NCI-H1930 (cell line): ENCODE data around the gene DLEU7.

ENCODE experiments used
- DNase-seq, 2 experiments: peaks; one replicate each; lab custom pipeline; 2025; lab: John Stamatoyannopoulos, UW

DLEU7 gene

DNA sequence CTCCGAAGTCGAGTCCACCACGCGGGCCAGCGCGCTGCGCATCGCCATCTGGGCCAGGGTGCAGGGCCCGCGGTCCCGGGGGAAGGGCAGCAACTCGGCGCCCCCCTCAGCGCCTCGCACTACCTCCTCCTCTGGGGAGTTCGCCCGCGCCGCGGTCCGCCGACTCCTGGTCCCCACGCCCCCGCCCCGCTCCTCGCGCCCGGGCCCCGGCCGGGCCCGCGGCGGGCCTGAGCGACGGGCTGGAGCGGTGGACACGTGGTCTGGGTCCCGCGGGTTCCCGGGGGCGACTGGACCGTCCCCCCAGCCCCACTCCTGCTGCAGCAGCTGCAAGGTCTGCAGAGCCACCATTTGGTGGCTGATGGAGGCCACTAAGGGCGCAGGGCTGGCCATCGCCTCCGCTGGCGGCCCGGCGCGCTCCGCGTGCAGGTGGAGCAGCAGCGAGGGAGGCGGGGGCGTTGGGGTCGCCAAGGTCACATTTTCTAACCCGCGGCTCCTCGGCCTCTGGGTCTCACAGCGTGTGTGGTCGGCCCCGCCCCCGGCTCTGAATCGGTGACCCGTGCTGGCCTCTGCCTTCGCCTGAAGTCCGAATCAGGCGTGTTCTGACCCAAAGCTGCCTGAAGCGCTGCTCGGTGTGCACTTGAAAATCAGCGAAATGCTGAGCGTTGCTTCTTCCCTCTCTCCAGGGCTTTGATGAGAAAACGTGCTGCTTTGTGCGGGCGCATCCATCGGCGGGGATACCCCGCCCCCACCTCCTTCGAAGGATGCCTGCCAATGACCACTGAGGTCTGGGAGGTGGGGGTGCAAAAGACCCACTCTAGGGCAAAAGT is at the start of gene DLEU7:
Gene DLEU7, minus strand, starts transcription at position 436 of the 827 bp plus-strand sequence. Its CDS starts 46 bp downstream, at position 390.
- no peak for DNase-seq

DNA sequence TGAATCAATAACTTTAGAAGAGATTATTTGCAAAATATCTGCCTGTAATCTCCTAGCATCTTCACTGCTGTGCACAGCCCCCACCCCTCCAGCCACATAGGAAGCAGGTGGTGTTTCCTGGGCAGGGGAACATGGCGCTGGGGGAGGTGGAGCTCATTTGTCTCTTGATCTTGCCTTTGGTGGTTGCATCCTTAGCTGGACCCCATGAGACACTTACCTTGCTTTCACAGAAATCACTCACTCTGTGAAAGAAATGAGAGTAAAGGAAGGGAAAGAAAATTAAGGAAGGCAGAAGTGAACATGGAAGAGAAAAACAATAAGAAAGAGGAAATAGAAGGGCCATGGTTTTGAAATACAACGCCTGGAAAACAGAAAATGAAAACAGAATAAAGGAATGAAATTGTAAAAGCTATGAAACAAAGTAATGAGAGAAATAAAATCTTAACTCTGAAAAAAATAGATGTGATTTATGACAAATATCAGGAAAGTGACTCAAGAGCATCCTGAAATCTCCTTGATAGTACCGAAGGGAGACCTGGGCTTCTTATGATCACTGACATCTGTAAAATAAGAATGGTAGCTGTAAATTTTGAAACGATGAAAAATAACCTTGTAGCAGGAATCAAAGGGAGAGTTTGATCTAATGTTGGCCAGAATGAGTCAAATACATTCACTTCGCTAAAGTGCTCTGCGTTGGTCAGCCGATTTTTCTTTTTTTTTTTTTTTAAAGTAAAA is 48.9 kb upstream of the DLEU7 start:
- DNase-seq = no peak

DNA sequence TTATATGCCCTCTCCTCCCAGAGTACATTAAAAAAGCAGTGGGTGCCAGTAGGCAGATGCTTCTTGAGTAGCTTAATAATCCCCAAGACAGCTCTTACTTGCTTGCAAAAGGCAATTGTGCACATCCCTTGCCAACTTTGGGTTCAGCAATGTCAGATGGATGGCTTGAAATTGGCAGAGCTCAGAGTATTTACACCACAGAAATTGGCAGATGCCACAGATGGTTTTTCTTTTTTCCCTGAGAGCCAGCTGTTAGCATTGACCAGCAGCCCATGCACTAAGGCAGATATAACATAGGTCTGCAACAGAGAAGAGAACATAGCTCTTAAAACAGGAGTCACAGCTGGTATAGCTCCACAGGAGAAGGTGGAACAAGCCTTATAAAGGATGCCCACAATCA is 47.7 kb upstream of the DLEU7 start:
- no peak for DNase-seq

GRCh38 chr13:50889317-50889716 is 45.8 kb upstream of the DLEU7 start:
- no peak for DNase-seq

DNA sequence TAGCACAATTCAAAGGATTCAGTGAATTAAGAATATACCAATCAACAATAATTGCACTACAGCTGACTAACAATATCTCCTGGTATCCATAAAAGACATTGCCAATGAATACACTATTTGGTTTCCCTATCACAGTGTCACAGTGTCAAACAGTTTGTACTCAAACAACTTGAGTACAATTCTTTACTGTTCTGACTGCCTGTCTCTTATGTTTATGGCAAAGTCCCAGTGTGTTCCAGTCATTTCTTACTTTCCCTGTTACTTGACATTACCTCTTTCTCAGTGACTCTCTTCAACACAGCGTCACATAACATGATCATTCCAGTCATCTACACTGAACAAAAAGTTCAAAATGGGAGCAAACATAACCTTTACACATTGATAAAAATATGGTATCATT is 44.9 kb upstream of the DLEU7 start:
- DNase-seq = no peak

GRCh38 chr13:50887151-50887550 is 43.7 kb upstream of the DLEU7 start:
- DNase-seq = no peak

GRCh38 chr13:50884265-50884664 is 40.8 kb upstream of the DLEU7 start:
- no peak for DNase-seq

DNA sequence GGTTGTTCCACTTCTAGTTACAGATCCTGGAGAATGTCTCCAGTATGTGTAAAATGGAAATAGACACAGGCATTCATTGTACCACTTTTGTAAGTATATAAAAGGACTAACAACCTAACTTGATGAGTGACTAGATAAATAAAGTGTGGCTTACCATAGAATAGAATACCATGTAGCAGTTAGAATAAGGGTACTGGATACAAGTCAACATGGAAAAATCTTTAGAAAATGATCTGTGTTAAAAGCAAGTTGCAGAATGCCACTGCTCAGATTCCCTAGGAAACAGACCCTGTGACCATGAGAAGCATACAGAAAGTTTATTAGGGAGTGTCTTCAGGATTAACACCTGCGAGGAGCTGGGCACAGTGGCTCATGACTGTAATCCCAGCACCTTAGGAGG is 40.2 kb upstream of the DLEU7 start:
- DNase-seq = no peak

DNA sequence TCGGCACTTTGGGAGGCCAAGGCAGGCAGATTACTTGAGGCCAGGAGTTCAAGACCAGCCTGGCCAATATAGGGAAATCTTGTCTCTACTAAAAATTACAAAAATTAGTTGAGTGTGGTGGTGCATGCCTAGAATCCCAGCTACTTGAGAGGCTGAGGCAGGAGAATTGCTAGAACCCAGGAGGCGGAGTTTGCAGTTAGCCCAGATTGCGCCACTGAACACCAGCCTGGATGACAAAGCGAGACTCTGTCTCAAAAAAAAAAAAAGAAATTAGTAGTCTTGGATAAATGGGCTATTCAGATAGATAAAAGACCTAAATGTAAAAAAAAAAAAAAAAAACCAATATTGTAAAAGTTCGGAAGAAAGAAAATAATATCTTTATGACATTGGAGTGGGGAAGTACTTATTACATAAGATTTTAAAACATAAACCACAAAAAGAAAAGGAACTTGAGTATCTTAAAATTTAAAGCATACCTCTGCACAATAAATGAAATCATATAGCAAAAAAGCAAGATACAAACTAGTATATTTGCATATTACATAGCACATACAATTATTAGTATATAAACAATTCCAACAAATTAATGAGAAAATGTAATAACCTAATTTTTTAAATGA is 39.4 kb upstream of the DLEU7 start:
- no peak for DNase-seq

- no peak for DNase-seq
Measured at GRCh38 chr13:50873991-50874390, 30.5 kb upstream of the DLEU7 start.

GRCh38 chr13:50873467-50873866 is 30.0 kb upstream of the DLEU7 start:
- DNase-seq = no peak

- DNase-seq = no peak
Measured at GRCh38 chr13:50871405-50871804, 27.9 kb upstream of the DLEU7 start.

DNA sequence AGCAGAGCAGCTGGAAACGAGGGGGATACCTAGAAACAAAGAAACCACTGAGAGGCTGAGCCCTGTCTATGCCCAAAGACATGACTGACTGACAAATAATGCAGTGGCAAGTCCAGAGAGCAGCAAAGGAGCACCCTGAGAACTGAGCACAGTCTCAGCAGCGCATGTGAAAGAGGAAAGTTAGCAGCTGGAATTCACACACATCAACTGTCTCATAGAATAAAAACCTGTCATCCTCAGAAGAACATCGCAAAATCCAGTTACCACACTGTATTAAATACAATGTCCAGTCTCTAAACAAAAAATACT is 24.1 kb upstream of the DLEU7 start:
- DNase-seq = no peak

DNA sequence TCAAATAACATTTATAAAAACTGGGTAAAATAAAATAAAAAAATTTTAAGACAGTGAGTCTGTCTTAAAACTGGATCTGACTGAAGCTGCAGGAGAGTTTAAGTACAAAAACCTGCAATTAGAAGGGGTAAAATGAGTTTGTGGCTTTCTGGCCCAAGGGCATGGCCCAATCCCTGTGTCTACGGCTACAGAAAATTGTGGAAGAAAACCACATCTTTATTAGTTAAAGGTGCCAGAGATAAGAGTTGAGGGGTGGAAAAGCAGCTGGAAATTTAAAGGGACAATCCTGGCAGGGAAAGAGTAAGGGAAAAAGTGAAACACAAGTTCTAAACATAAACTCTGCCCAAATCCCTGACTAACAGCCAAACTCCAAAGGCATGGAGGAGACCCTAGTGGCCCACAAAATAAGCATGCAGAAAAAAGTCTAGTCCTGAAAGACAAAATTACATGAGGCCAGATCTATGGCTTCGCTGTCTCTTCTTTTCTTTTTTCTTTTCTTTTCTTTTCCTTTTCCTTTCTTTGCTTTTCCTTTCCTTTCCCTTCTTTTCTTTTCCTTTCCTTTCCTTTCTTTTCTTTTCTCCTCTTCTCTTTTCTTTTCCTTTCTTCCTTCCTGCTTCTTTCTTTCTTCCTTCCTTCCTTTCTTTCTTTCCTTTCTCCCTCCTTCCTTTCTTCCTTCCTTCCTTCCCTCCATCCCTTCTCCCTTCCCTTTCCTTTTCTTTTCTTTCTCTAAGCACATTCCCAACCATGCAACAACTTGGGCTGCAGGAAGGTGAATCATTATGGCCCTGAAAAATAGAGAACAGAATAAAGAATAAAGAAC is 23.5 kb upstream of the DLEU7 start:
- DNase-seq = no peak

GRCh38 chr13:50864492-50864891 is 21.0 kb upstream of the DLEU7 start:
- DNase-seq = no peak

DNA sequence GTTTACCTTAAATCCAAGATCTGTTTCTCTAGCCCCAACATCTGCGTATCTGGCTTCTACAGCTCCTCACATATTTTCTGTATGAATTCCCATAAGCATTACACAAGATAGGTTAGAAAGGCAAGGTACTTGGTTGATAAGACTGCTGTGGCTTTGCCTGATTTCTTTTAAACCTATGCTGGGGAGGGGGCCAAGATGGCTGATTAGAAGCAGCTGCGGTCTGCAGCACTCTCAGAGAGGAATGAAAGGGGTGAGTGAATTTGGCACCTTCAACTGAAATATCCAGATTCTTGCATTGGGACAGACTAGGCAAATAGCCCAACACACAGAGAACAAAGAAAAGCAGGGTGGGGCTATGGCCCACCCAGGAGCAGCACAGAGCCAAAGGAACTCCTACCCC is 12.2 kb upstream of the DLEU7 start:
- no peak for DNase-seq

DNA sequence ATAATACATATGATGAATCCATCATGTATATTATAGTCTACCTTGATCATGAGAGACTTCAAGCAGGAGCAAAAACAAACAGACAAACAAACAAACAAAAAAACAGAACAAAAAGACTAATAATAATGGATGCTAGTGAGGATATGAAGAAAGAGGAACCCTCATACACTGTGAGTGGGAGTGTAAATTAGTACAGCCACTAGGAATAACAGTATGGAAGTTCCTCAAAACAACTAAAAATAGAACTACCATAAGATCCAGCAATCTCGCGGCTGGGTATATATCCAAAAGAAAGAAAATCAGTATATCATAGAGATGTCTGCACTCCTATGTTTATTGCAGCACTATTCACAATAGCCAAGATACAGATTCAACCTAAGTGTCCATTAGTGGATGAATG is 7.0 kb upstream of the DLEU7 start:
- no peak for DNase-seq

GRCh38 chr13:50847501-50847900 is 4.0 kb upstream of the DLEU7 start:
- DNase-seq = no peak

- DNase-seq = no peak
Measured at GRCh38 chr13:50846861-50847475, 3.5 kb upstream of the DLEU7 start.

DNA sequence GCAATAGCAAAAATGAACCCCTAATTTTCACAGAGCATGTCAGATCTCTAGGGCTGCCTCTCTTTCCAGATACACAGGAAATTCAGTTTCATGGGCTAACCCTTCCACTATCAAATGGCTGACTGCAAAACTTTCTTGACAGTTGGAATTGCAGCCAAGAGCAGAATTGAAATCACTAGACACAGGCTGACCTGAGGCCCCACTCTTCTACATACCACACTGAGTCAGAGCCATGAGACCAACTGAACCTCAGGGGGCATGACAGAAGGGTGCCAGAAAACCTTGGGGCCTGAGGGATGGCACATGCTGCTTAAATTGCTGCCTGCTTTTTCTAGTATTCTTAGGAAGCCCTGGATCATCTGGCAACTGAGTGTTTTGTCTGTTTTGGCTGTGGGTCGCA is 1.7 kb upstream of the DLEU7 start:
- DNase-seq = no peak

DNA sequence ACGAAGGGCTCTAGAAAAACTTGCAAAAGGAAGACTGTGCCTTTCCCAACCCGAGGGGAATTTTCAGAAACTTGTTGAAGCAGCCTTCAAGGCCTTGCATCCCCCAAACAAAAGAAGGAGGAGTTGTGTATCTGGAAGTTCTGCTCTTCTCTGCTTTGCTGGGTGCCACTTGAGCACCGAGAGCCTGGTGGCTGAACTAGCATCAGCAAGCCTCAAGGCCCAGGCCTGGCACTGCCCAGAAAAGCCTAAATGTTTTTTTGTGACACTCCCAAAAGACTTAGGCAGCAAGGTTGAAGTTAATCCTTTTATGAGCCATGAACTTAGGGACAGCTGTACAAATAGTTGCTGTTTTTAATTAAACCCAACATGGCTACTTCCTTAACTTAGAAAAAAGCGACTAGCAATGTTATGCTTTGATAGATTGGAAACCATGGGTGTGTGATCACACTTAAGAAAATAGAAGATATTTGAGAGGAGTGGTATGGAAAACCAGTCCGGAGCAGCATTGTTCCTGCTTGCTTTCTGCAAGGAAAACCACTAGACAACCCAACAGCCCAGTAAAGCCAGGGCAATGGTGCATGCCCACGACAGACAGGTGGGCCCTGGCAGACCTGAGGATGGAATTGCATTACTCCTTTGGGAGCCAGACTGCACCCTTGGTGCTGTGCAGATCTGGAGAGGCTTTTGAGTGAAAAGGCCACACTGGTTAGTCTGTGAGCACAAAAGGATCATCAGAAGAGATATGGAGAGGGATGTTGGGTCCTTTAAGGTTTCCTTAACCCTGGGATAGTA is 788 bp upstream of the DLEU7 start:
- no peak for DNase-seq
